GM06990 (cell line): ENCODE data around the gene EXOC3.
A peak's percentile ranks its signal among the peaks of the same experiment; 100 is the strongest.

Source experiments
- DNase-seq: peaks from one replicate; pipeline ENCODE4 v3.0.0-alpha.2; 2011; ENCODE audit not compliant: insufficient read length; ENCODE audit errors: extremely low read depth
- H3K27me3 ChIP-seq: replicated peaks from 2 replicates; pipeline ENCODE4 v1.6.0; 2011; ENCODE audit warnings: low read length; ENCODE audit not compliant: control insufficient read depth, insufficient read depth
- H3K36me3 ChIP-seq: 2 replicates; pipeline ENCODE4 v1.5.1; 2011; ENCODE audit warnings: low read length; ENCODE audit not compliant: control insufficient read depth, insufficient read depth
- H3K4me3 ChIP-seq: replicated peaks from 2 replicates; pipeline ENCODE4 v1.5.1; 2011; ENCODE audit warnings: low read depth, mild to moderate bottlenecking, control low read depth, low read length
- TF ChIP-seq, protein P1 (sequence below): IDR thresholded peaks from 2 replicates; pipeline ENCODE4 v1.5.1; 2011; ENCODE audit warnings: low read length, control low read depth, mild to moderate bottlenecking, inconsistent platforms; ENCODE audit not compliant: insufficient read depth, poor library complexity, severe bottlenecking

The EXOC3 gene

DNA sequence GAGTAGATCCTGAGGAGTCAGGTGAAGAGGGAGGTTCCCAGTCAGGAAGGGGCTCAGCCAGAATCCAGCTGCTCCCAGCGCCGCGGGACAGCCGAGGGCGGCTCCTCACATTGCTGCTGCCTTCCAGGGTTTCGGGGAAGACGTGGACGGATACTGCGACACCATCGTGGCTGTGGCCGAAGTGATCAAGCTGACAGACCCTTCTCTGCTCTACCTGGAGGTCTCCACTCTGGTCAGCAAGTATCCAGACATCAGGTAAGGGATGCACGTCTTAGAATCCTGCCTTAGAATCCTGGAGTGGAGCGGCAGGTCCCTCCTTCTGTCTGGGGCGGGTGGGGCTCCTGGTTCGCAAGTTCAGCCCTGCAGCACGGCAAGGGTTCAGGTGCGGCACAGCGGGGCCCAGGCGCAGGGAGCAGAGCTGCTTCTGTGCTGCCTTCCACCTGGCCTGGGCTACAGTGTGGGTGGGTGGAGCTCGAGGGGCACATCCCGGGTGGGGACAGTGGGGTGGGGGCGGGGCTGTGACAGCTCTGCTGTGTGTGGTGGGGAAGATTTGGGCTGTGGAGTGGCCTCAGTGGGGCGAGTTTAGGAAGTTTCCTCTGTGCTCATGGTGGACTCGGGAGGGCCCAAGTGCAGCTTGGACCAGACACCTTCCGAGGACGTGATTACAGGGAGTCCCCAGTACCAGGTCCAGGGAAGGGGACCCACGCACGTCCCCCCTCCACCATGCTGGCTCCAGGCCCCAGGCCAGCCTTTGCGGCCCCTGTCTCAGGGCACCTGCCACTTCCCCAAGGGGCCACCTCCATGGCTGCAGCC is 22.8 kb downstream of the EXOC3 start:
- H3K27me3 ChIP-seq: no peaks in the 10 kb centered on the region
- no peak for DNase-seq
- H3K36me3 ChIP-seq: peaks cover 15% of the 10 kb centered on the region
- no peak overlapping the region for H3K4me3 ChIP-seq
- TF ChIP-seq, protein P1, sequence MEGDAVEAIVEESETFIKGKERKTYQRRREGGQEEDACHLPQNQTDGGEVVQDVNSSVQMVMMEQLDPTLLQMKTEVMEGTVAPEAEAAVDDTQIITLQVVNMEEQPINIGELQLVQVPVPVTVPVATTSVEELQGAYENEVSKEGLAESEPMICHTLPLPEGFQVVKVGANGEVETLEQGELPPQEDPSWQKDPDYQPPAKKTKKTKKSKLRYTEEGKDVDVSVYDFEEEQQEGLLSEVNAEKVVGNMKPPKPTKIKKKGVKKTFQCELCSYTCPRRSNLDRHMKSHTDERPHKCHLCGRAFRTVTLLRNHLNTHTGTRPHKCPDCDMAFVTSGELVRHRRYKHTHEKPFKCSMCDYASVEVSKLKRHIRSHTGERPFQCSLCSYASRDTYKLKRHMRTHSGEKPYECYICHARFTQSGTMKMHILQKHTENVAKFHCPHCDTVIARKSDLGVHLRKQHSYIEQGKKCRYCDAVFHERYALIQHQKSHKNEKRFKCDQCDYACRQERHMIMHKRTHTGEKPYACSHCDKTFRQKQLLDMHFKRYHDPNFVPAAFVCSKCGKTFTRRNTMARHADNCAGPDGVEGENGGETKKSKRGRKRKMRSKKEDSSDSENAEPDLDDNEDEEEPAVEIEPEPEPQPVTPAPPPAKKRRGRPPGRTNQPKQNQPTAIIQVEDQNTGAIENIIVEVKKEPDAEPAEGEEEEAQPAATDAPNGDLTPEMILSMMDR: no peak

DNA sequence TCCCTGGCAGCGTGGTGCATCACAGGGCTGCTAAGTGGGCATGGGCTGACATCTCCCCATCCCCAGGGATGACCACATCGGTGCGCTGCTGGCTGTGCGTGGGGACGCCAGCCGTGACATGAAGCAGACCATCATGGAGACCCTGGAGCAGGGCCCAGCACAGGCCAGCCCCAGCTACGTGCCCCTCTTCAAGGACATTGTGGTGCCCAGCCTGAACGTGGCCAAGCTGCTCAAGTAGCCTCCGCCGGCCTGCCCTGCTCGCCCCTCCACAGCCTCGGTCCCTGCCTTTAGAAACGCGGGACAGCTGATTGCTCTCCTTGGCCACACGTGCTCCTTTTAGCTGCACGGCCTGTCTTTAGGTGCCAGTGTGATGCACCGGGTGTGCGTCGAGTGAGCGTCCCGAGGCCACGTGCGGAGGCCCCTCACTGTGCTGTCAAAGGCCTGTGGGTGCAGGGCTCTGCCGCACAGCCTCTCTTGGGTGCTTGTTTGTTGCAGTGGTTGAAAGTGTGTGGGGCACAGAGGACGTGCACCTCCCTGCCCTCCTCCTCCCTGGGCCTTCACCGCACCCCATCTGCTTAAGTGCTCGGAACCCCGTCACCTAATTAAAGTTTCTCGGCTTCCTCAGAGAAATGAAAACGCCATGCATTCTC is 23.8 kb downstream of the EXOC3 start:
- TF ChIP-seq, protein P1: no peak
- DNase-seq: no peak
- peaks cover 17% of the 10 kb centered on the region for H3K36me3 ChIP-seq
- H3K27me3 ChIP-seq: no peaks in the 10 kb centered on the region
- H3K4me3 ChIP-seq: no peak overlapping the region

DNA sequence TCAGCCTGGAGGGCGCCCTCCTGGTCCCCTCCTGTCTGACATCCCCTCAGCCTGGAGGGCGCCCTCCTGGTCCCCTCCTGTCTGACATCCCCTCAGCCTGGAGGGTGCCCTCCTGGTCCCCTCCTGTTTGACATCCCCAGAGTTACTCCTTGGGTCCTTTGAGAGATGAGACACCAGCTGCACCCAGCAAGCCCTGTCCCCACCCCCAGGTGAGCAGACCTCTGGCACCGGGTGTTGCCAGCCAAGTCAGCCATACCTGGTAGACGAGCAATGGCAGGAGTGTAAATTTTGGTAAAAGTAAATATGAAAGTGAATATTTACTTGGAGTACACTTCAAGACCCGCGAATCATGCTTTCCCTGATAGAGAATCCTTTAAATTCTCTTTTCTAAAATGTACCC is 25.4 kb downstream of the EXOC3 start:
- TF ChIP-seq, protein P1: no peak
- no peaks in the 10 kb centered on the region for H3K27me3 ChIP-seq
- H3K4me3 ChIP-seq: no peak overlapping the region
- peaks cover 13% of the 10 kb centered on the region for H3K36me3 ChIP-seq
- no peak for DNase-seq

DNA sequence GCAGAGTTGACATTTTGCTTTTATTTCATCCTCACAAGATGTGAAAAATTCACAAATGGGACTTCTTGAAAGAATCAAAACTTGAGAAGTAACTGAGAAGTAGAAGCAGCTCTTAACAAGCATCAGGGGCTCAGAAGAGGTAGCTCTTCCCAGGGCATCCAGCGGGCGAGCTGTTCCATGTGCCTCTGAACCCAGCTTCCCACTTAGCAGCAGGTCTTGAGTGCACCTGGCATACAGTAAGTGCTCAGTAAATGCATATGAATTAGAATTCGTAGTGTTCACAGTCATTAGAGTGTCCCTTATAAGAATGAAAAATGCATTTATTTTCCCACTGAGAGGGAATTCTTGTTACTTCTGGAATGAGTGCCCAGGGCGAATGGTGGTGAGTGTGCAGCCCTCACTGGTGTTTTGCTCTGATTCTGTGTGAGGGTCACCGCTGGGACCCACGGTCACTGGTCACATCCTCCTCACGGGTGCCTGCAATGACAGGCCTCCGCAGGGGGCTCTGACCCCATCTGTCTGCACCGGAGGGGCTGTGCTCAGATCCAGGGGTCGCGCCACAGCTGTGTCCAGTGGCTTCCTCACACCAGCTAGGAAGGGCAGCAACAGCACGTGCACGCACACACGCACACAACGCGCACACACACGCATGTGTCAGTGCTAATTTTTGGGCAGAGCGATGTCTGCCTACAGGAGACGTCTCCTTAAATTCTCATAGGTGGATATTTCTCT is 26.9 kb downstream of the EXOC3 start:
- TF ChIP-seq, protein P1: no peak
- DNase-seq: no peak
- H3K27me3 ChIP-seq: no peaks in the 10 kb centered on the region
- H3K4me3 ChIP-seq: no peak overlapping the region
- H3K36me3 ChIP-seq: peaks cover 13% of the 10 kb centered on the region

DNA sequence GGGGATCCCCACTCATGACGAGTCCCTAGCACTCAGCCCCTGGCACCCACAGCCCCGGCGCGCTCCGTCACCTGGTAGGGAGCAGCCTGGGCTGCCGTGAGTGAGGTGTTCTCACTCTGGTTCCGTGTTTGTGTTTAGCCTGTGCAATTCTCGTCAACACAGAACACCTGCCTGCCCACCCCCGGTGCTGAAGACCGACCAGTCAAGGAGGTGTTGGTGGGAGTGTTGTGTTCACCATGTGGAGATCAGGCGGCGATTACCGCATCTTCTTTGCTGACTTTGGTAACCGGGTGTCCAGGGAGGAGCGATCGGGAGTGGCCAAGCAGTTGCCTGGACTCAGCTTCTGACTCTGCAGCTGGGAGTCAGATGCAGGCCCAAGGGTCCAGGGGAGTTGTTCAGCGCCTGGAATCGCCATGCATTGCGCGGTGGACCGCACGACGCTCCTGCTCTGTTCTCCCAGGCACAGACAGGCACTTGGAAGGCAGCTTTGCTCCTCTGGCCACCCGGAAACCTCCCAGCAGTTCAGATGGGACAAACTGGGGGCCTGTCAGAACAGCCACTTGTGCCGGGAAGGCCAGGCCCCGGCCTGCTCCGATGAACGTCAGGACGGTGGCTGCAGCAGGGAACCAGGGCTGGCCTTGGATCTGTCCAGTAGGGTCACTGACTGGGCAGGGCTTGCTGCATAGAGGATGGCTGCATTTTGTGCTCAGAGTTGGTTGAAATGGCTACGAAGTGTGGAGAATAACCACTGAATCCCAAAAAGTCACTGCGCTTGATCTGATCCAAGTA is 28.2 kb downstream of the EXOC3 start:
- no peak for DNase-seq
- TF ChIP-seq, protein P1: no peak
- no peaks in the 10 kb centered on the region for H3K27me3 ChIP-seq
- H3K36me3 ChIP-seq: peaks cover 8% of the 10 kb centered on the region
- peak overlapping the region; percentile 79; the same call in 1 of the 2 replicates for H3K4me3 ChIP-seq
